Activated CD4-positive, CD25-positive, alpha-beta regulatory T cell treated with anti-CD3 and anti-CD28 coated beads, Interleukin-2, amount 50 U/mL, for 16 hours (primary cell): Measurements from ENCODE around the gene TPSG1.
"Not testable (repeated sequence)": the region's sequence is repeated elsewhere in the genome, so short reads cannot be mapped to it uniquely, and the experiment has no call there.

Experiments used
- DNase-seq: peaks from one replicate; pipeline ENCODE4 v3.0.0-alpha.2; 2020; ENCODE audit warnings: low read depth, low spot score

Gene TPSG1

DNA sequence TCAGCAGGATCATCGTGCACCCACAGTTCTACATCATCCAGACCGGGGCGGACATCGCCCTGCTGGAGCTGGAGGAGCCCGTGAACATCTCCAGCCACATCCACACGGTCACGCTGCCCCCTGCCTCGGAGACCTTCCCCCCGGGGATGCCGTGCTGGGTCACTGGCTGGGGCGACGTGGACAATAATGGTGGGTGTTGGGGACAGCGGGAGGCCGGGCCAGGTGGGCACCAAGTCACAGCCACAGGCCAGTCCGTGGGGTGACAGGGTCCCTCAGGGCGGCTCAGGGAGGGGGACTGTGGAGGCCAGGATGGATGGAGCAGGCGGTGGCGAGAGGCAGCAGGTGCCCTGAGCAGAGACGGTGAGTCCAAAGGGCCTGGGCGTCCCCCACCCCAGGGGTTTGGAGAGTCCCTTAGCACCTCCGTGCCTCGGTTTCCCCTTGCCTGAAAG is 31.8 kb upstream of the TPSG1 start:
- no peak for DNase-seq

DNA sequence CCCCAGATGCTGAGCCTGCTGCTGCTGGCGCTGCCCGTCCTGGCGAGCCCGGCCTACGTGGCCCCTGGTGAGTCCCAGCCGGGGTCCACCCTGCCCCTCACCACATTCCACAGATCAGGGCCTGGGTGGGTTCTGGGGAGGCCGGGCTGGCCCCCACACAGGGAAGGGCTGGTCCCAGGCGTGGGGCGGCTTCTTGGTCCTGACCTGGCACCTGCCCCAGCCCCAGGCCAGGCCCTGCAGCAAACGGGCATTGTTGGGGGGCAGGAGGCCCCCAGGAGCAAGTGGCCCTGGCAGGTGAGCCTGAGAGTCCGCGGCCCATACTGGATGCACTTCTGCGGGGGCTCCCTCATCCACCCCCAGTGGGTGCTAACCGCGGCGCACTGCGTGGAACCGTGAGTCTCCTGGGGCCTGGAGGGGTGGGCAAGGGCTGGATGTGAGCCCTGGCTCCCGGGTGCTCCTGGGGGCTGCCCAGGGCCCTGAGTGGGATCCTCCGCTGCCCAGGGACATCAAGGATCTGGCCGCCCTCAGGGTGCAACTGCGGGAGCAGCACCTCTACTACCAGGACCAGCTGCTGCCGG is 31.3 kb upstream of the TPSG1 start:
- DNase-seq = not testable (repeated sequence)

DNA sequence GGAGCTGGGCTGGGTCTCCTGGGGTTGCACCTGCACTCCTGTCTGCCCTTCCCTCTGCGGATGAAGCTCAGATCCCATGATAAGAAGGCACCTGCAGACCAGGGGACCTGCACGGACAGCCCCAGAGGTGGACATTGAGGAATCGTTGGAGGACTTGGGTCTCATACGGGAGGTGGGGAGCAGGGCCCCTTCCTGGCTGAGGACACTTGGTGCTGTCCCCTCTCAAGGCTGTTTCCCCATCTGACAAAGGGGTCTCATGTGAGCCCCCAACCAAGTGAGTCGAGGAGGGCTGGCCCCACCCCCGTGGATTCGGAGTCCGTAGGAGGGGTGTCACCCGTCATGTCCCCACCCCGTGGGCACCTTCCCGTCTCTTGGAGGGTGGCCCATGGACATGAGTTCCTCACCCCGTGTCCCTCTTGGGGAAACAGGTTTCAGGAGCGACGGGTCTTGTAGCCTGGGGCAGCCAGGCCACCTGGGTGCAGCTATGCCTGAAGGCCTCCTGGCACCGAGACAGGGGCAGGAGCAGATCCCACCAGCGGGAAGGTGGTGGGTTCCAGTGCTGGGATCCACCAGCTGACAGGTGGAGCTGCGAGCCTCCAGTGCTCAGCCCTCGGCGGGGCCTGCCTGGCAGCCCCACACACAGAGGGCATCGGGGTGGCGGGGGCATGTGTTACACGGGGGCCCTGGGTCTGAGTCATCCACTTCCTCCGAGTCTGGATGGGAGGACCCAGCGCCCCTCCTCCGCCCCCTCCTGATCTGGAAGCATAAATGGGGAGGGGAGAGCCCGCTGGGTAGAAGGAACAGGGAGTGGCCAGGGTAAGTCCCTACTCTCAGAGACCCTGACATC is 30.4 kb upstream of the TPSG1 start, which contains the start of gene TPSD1:
TPSD1 (plus strand) TSS at position 794 of the 847 bp plus-strand sequence. CDS start 212 bp downstream, outside the sequence.
- not testable (repeated sequence) for DNase-seq

DNA sequence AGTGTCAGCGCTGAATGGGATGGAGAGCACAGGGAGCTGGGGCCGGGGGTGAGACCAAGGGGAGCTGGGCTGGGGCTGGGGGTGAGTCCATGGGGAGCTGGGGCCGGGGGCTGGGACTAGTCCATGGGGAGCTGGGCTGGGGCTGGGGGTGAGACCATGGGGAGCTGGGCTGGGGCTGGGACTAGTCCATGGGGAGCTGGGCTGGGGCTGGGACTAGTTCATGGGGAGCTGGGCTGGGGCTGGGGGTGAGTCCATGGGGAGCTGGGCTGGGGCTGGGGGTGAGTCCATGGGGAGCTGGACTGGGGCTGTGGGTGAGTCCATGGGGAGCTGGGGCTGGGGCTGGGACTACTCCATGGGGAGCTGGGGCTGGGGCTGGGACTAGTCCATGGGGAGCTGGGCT is 29.8 kb upstream of the TPSG1 start:
- not testable (repeated sequence) for DNase-seq

DNA sequence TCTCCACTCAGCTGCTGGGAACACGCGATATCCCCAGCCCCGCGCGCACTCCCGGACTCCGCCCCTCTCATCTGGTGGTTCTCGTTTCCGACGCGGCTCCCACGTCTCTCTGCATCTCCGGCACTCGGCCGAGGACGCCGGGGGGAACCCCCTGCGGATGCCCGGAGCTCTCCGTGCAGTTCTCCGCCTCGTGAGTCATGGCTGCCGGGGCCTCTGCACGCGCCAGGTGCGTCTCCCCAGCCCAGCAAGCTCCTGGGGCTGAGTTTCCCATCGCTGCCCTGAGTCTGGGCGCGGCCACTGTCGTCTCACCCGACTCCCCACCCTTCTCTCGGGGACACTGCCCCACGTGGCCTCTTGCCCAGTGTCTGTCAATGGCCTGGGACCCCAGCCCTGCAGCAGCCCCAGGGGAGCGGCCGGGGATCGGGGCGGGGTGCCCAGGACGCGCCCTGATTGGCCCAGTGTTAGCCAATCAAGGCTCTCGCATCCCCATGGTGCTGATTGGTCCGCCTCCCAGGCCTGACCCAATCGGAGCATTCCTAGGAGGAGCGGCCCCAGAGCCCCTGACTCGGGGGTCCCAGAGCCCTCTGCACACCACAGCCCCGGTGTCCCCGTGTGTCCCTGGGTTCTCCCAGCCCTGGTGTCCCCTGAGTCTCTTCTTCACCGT is 28.8 kb upstream of the TPSG1 start:
- DNase-seq = not testable (repeated sequence)

DNA sequence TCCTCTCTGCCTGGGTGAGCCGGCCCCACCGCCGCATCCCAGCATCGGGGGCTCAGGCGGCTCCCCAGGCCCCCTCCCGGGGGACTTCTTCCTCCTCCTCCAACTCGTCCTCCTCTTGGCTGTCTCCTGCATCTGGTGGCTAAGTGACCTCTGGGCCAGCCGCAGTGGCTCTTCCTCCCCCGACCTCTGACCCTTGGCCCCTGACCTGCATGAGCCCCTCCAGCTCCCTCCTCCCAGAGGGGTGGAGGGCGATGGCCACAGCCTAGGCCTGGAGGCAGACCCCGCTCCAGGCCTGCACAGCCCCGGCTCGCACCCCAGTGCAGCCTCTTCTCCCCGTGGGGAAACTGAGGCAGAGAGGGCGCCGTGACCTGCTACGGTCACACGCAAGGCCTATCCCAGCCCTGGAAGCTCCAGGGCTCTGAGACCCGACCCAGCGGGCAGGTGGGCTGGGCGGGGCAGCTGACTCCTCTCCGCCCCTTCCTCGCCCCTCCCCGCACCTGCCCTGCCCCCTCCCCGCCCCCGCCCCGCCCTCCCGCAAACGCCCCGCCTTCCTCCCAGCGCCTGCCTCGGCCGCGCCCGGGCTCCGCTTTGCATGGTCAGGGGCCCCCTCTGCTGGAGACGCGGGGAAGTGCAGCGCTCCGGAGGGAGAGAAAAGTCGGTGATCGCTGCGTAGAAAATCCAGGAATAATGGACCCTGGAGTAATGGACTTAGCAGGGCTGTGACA is 24.1 kb upstream of the TPSG1 start:
- not testable (repeated sequence) for DNase-seq

DNA sequence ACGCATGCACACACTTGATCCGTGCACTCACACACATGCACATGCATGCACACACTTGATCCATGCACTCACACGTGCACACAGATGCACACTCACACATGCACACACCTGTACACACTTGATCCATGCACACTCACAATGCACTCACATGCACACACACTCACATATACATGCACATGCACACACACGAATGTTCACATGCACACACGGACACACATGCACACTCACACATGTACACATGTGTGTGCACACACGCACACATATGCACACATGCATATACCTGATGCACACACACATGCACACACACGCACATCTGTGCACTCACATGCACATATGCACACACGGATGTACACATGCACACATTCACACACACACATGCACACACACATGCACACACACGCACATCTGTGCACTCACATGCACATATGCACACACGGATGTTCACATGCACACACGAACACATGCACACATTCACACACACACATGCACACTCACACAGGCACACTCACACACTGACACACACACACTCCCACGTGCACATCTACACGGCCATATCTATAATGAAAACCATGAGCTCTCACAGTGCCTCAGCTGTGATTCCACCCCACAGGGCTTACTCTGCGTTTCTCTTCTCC is 23.0 kb upstream of the TPSG1 start:
- DNase-seq = not testable (repeated sequence)

DNA sequence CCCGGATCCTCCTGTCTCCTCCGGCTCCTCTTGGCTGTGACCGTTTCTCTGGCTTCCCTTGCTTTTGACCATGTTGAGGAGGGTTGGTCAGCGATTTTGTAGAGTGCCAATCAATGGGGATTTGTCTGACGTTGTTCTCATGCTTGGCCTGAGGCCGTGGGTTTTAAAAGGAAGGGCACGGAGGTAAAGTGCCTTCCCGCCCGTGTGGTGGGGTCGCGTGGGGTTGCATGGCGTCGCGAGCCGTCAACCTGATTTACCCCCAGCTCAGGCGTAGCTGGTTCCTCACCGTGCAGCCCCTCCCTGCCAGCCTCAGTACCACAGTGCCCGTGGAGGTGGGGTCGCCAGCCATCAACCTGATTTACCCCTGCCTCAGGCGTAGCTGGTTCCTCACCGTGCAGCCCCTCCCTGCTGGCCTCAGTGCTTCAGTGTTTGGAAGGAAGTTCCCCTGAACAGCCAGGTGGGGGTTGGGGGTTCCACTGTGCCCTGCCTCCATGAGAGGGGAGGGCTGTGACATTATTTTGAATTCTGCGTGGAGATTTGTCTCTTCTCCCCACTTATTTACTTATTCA is 20.5 kb upstream of the TPSG1 start:
- DNase-seq = no peak

DNA sequence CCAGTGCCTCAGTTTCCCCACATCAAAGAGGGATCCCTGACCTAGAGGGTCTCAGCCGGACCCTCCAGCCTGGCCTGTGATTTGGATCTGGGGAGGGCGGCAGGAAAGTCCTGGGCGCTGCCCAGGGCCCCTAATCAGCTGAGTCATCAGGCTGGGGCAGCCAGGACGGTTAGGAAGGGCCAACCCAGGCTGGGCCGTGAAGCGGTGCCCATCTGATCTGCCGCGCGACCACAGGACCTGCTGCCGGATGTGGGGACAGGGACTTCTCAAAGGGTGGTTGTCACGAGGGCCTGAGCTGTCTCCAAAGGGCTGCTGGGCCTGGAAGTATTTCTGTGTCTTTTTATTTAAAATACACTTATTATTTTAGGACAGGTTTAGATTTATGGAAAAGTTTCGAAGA is 19.8 kb upstream of the TPSG1 start:
- no peak for DNase-seq

DNA sequence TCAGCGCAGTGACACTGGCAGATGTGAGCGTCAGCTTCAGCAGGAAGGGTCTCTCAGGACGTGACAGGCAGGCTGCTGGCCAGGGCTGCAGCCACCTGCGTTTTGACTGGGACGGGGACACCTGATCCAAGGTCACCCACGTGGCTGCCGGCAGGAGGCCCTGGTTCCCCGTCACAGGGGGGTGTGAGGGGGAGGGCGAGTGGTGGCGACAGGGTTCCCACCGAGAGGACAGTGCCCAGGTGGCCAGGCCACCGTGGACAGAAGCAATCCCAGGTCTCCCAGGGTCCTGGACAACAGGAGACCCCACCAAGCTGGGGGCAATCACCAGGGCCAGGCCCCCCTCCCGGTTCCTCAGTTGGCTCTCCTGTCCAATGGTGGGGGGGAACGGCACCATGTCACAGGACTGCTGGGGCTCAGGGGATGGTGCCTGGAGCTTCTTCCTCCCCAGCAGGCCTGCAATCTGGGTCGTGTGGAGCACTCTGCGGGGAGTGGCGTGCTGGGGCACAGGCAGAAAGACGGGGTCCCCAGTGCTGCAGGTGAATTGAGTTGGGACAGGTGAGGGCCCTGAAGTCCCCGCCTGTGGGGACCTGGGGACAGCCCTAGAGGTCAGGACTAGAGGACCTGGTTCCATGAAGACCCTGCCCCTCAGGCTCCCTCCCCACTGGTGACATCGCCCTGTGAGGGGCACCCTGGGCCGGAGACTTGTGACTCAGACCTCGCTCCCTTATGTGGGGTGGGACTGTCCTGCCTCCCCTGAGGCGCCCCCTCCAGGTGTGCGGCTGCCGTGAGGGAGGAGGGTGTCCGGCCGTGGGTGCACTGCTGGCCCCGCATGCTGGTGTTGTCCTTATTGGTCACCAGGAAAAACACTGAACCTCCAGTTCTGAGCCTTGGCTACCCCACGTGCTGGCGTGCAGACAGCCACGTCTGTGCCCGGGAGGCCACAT is 19.1 kb upstream of the TPSG1 start:
- not testable (repeated sequence) for DNase-seq

DNA sequence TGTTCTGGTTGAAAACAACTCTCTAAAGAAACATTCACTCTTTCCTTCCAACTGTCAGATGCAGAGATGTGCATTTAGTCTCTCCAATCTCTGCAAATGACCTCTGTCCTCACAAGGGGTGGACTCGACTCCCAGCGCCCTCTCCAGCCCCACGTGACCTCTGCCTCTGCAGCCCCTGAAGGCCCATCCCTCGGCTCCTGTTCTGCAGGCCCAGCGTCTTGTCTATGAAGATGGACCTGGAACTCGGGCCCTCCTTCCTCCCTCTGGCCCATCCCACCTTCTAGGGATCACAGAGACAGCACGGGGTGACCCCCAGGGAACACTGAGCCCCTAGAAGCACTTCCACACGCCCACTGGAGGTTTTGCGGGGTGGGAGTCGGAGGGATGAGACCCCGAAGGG is 18.3 kb upstream of the TPSG1 start:
- not testable (repeated sequence) for DNase-seq

DNA sequence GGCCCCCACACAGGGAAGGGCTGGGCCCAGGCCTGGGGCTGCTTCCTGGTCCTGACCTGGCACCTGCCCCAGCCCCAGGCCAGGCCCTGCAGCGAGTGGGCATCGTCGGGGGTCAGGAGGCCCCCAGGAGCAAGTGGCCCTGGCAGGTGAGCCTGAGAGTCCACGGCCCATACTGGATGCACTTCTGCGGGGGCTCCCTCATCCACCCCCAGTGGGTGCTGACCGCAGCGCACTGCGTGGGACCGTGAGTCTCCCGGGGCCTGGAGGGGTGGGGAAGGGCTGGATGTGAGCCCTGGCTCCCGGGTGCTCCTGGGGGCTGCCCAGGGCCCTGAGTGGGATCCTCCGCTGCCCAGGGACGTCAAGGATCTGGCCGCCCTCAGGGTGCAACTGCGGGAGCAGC is 16.0 kb upstream of the TPSG1 start:
- not testable (repeated sequence) for DNase-seq

DNA sequence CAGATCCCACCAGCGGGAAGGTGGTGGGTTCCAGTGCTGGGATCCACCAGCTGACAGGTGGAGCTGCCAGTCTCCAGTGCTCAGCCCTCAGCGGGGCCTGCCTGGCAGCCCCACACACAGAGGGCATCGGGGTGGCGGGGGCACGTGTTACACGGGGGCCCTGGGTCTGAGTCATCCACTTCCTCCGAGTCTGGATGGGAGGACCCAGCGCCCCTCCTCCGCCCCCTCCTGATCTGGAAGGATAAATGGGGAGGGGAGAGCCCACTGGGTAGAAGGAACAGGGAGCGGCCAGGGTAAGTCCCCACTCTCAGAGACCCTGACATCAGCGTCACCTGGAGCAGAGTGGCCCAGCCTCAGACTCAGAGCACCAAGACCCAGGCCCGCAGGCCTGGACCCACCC is 15.4 kb upstream of the TPSG1 start, which contains the start of gene TPSAB1:
TPSAB1 (plus strand) TSS at position 270 of the 400 bp plus-strand sequence. CDS start 234 bp downstream, outside the sequence.
- DNase-seq = not testable (repeated sequence)

DNA sequence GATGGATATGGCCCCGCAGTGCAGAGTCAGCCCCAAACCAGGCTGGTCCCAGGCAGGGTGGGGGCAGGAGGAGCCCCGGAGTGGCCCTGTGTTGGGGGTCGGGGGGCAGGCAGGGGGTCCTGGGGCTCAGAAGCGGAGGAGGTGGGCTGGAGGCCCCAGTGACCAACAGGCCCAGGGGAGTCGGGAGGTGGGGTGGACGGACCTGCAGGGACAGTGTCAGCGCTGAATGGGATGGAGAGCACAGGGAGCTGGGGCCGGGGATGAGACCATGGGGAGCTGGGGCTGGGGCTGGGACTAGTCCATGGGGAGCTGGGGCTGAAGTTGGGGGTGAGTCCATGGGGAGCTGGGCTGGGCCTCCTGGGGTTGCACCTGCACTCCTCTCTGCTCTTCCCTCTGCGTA is 14.5 kb upstream of the TPSG1 start:
- not testable (repeated sequence) for DNase-seq

DNA sequence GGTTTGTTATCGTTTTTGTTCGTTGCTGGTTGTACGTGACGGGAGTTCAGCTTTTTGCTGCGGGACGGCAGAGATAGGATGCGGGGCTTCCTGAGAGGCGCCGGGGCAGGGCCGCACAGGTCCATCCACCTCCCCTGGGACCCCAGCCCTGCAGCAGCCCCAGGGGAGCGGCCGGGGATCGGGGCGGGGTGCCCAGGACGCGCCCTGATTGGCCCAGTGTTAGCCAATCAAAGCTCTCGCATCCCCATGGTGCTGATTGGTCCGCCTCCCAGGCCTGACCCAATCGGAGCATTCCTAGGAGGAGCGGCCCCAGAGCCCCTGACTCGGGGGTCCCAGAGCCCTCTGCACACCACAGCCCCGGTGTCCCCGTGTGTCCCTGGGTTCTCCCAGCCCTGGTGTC is 13.8 kb upstream of the TPSG1 start:
- DNase-seq = not testable (repeated sequence)

DNA sequence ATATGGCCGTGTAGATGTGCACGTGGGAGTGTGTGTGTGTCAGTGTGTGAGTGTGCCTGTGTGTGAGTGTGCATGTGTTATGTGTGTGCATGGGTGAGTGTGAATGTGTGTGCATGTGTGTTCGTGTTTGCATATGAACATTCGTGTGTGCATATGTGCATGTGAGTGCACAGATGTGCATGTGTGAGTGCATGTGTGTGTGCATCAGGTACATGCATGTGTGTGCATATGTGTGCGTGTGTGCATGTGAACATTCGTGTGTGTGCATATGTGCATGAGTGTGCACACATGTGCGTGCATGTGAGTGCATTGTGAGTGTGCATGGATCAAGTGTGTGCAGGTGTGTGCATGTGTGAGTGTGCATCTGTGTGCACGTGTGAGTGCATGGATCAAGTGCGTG is 12.9 kb upstream of the TPSG1 start:
- no peak for DNase-seq

DNA sequence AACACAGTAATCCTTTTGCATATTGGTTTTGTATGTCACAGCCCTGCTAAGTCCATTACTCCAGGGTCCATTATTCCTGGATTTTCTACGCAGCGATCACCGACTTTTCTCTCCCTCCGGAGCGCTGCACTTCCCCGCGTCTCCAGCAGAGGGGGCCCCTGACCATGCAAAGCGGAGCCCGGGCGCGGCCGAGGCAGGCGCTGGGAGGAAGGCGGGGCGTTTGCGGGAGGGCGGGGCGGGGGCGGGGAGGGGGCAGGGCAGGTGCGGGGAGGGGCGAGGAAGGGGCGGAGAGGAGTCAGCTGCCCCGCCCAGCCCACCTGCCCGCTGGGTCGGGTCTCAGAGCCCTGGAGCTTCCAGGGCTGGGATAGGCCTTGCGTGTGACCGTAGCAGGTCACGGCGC is 11.6 kb upstream of the TPSG1 start:
- DNase-seq = not testable (repeated sequence)

DNA sequence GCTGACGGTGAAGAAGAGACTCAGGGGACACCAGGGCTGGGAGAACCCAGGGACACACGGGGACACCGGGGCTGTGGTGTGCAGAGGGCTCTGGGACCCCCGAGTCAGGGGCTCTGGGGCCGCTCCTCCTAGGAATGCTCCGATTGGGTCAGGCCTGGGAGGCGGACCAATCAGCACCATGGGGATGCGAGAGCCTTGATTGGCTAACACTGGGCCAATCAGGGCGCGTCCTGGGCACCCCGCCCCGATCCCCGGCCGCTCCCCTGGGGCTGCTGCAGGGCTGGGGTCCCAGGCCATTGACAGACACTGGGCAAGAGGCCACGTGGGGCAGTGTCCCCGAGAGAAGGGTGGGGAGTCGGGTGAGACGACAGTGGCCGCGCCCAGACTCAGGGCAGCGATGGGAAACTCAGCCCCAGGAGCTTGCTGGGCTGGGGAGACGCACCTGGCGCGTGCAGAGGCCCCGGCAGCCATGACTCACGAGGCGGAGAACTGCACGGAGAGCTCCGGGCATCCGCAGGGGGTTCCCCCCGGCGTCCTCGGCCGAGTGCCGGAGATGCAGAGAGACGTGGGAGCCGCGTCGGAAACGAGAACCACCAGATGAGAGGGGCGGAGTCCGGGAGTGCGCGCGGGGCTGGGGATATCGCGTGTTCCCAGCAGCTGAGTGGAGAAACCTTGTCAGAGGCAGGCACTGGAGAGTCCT is 7.1 kb upstream of the TPSG1 start:
- DNase-seq = not testable (repeated sequence)

DNA sequence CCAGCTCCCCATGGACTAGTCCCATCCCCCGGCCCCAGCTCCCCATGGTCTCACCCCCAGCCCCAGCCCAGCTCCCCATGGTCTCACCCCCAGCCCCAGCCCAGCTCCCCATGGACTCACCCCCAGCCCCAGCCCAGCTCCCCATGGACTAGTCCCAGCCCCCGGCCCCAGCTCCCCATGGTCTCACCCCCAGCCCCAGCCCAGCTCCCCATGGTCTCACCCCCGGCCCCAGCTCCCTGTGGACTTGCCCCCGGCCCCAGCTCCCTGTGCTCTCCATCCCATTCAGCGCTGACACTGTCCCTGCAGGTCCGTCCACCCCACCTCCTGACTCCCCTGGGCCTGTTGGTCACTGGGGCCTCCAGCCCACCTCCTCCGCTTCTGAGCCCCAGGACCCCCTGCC is 6.2 kb upstream of the TPSG1 start:
- DNase-seq = not testable (repeated sequence)
